PC-3 (cell line): ENCODE results near the gene TEKTIP1.

Source experiments
- CTCF ChIP-seq: fragments of 300-600 bp; sonication (generic); conservative IDR thresholded peaks from 2 replicates; pipeline ENCODE4 v1.5.1; 2017; ENCODE audit warnings: antibody characterized with exemption, low read depth, mild to moderate bottlenecking, low read length
- EZH2 ChIP-seq: fragments of 300-600 bp; sonication (generic); IDR thresholded peaks from one replicate; pipeline ENCODE4 v1.6.1; 2017; ENCODE audit warnings: antibody characterized with exemption, mild to moderate bottlenecking, low read length; ENCODE audit not compliant: unreplicated experiment
- EZH2phosphoT487 ChIP-seq: fragments of 300-600 bp; sonication (generic); IDR thresholded peaks from 2 replicates; pipeline ENCODE4 v1.6.1; 2018; ENCODE audit warnings: mild to moderate bottlenecking, antibody characterized with exemption, low read length, borderline replicate concordance

- no peak for TF ChIP-seq CTCF
- no peak for TF ChIP-seq EZH2
- TF ChIP-seq EZH2phosphoT487, result no peak
These were observed 1.3 kb upstream of the TEKTIP1 start for GRCh38 chr19:3537438-3538240.
